ENCODE results near the gene CDC123. TPM values are rescaled to one million over a fixed set of nuclear protein-coding genes. Genes with fewer than 3 reads are reported as not detected.

CDC123 gene
- total and polyA plus RNA-seq, 7 donors = 29.1 to 103 (median 41.2) TPM

DNA sequence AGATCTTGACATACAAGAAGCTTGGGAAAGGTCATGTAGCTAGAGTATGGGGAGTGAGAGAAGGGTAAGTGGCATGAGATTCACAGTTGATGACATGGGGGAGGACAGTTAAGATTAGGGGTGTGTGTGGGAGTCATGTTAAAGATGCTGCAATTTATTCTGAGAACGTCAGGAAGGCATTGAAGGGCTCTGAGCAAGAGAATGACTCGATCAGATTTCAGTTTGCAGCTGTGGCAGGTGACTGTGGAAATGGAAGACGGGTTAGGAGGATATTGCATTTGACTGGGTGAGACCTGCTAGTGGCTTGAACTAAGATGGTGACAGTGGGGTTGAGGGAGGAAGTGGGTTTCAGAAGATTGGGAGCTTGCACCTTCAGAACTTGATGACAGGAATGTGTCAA, 5.6 kb downstream of the CDC123 start:
- ATAC-seq = no peak
- intact Hi-C loops (cut with DNase I) = no loop called here
- H3K36me3 ChIP-seq (ENCODE audit: insufficient read depth in 1 of 2, low read depth in 1 of 2) = peaks cover 3 to 66% of the 10 kb centered on the region in 2 donors
- WGBS, 3 donors = 77 to 84% (median 79%) methylated on average over 3 of the region's 3 CpGs
- H3K4me1 ChIP-seq = peaks cover 15% of the 10 kb centered on the region
- TF ChIP-seq, protein P1, sequence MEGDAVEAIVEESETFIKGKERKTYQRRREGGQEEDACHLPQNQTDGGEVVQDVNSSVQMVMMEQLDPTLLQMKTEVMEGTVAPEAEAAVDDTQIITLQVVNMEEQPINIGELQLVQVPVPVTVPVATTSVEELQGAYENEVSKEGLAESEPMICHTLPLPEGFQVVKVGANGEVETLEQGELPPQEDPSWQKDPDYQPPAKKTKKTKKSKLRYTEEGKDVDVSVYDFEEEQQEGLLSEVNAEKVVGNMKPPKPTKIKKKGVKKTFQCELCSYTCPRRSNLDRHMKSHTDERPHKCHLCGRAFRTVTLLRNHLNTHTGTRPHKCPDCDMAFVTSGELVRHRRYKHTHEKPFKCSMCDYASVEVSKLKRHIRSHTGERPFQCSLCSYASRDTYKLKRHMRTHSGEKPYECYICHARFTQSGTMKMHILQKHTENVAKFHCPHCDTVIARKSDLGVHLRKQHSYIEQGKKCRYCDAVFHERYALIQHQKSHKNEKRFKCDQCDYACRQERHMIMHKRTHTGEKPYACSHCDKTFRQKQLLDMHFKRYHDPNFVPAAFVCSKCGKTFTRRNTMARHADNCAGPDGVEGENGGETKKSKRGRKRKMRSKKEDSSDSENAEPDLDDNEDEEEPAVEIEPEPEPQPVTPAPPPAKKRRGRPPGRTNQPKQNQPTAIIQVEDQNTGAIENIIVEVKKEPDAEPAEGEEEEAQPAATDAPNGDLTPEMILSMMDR (IDR thresholded peaks at IDR 0.05) = no peak
- no peaks in the 10 kb centered on the region for H3K27me3 ChIP-seq (ENCODE audit: insufficient read depth in 3 of 3, low read length in 2 of 3)
- no peak overlapping the region for H3K4me3 ChIP-seq
- H3K27ac ChIP-seq = no peak overlapping the region
- H3K9me3 ChIP-seq = no peaks in the 10 kb centered on the region
- no peak for DNase-seq

DNA sequence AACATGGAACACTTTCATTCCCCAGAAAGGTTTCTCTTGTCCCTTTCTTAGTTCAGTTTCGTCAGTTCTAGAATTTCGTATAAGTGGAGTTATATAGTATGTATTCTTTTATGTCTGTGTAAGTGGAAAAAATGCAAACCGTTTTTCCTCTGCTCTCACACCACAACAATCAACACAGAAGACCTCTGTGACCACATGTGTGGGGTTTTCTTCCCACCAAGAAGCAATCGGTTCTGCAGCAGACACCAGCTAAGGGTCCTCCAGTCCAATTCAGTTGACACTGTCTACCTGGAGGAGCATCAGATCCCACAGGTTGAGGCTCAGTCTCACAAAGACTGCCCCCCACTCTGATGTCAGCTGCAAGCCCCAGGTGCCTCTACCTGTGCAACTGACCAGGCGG, 6.2 kb downstream of the CDC123 start:
- DNase-seq = no peak
- no peak overlapping the region for H3K4me3 ChIP-seq
- no peaks in the 10 kb centered on the region for H3K27me3 ChIP-seq (ENCODE audit: insufficient read depth in 3 of 3, low read length in 2 of 3)
- TF ChIP-seq, protein P1 (IDR thresholded peaks at IDR 0.05) = no peak
- H3K27ac ChIP-seq = no peak overlapping the region
- peaks cover 3 to 66% of the 10 kb centered on the region in 2 donors for H3K36me3 ChIP-seq (ENCODE audit: insufficient read depth in 1 of 2, low read depth in 1 of 2)
- 86 to 94% (median 90%) methylated on average over 5 of the region's 5 CpGs for WGBS, 3 donors
- H3K4me1 ChIP-seq = peaks cover 11% of the 10 kb centered on the region
- ATAC-seq = no peak
- H3K9me3 ChIP-seq = no peaks in the 10 kb centered on the region
- intact Hi-C loops (cut with DNase I) = no loop called here

DNA sequence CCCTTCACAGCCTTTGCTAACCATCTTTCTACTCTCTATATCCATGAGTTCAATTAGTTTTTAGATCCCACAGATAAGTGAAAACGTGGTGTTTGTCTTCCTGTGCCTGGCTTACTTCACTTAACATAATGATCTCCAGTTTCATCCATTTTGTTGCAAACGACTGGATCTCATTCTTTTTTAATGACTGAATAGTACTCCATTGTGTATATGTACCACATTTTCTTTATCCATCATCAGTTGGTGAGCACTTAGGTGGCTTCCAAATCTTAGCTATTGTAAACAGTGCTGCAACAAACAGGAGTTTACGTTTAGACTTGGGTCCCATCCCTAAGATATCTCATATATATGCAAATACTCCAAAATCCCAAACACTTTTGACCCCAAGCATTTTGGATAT, 9.1 kb downstream of the CDC123 start:
- DNase-seq (no peak), ATAC-seq (no peak)
- TF ChIP-seq, protein P1 (IDR thresholded peaks at IDR 0.05) = no peak
- WGBS, 3 donors = 92 to 94% (median 94%) methylated on average over 3 of the region's 3 CpGs
- no peaks in the 10 kb centered on the region for H3K27me3 ChIP-seq (ENCODE audit: insufficient read depth in 3 of 3, low read length in 2 of 3)
- no peak overlapping the region for H3K4me3 ChIP-seq
- H3K9me3 ChIP-seq = no peaks in the 10 kb centered on the region
- intact Hi-C loops (cut with DNase I) = no loop called here
- no peaks in the 10 kb centered on the region for H3K4me1 ChIP-seq
- peaks cover 3 to 69% of the 10 kb centered on the region in 2 donors for H3K36me3 ChIP-seq (ENCODE audit: insufficient read depth in 1 of 2, low read depth in 1 of 2)
- H3K27ac ChIP-seq = no peak overlapping the region

DNA sequence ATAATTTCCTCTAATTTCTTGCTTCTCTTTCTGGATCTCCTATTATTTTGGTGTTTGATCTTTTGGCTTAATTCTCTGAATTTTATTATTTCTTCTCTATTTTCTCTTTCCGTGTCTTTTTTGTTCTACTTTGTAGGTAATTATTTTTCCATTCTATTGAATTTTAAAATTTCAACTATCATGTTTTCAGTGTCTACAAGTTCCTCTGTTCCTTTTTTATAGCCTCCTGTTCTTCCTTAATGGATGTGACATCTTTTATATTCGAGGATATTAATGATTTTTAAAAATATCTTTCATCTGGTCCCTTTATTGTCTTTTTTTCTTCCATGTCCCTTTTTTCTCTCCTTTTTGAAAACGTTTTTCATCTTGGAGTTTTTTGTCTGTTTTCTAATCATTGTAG, 11.1 kb downstream of the CDC123 start:
- no peaks in the 10 kb centered on the region for H3K9me3 ChIP-seq
- H3K36me3 ChIP-seq (ENCODE audit: insufficient read depth in 1 of 2, low read depth in 1 of 2) = peaks cover 6 to 70% of the 10 kb centered on the region in 2 donors
- intact Hi-C loops (cut with DNase I) = no loop called here
- no peak overlapping the region for H3K27ac ChIP-seq
- WGBS, 3 donors = 81 to 87% (median 84%) methylated on average over 3 of the region's 3 CpGs
- TF ChIP-seq, protein P1 (IDR thresholded peaks at IDR 0.05) = no peak
- ATAC-seq (no peak), DNase-seq (no peak)
- H3K4me1 ChIP-seq = no peaks in the 10 kb centered on the region
- no peaks in the 10 kb centered on the region for H3K27me3 ChIP-seq (ENCODE audit: insufficient read depth in 3 of 3, low read length in 2 of 3)
- H3K4me3 ChIP-seq = no peak overlapping the region

DNA sequence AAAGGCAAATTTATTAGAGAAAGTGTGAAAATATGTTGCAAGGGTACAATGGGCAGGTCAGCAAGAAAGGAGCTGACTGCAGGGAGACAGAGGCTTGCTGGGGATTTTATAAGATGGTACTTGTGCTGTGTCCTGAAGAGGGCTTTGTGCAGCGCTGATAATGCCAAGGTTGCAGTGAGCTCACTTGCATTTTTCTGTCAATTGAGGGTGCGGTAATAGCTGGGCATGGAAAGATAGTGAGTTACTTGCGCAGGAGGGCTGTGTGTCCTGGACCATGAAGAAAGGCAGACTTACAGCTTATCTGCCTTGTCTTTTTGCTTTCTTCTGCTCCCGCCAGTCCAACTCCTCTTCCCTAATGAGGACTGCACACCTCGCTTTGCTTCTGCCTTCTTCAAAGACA, 12.5 kb downstream of the CDC123 start:
- Histone ChIP-seq H3K27me3 (ENCODE audit: insufficient read depth in 3 of 3, low read length in 2 of 3) (no peaks in the 10 kb centered on the region), H3K36me3 (ENCODE audit: insufficient read depth in 1 of 2, low read depth in 1 of 2) (peaks cover 10 to 75% of the 10 kb centered on the region in 2 donors), H3K27ac (no peak overlapping the region), H3K4me3 (no peak overlapping the region), H3K4me1 (no peaks in the 10 kb centered on the region), H3K9me3 (no peaks in the 10 kb centered on the region)
- TF ChIP-seq, protein P1 (IDR thresholded peaks at IDR 0.05) = no peak
- ATAC-seq (no peak), DNase-seq (no peak)
- intact Hi-C loops (cut with DNase I) = no loop called here
- WGBS, 3 donors = 95 to 99% (median 98%) methylated on average over 5 of the region's 5 CpGs
